Ishikawa (cell line): ENCODE measurements around the gene ENOX2.

Experiments
- CEBPB ChIP-seq: IDR thresholded peaks from 2 replicates; pipeline ENCODE4 v1.6.1; 2012
- EP300 ChIP-seq: IDR thresholded peaks from 2 replicates; pipeline ENCODE4 v1.6.1; 2012; ENCODE audit warnings: borderline replicate concordance
- FOXM1 ChIP-seq: IDR thresholded peaks from 2 replicates; pipeline ENCODE4 v1.6.1; 2012; ENCODE audit warnings: low read depth, borderline replicate concordance
- MAX ChIP-seq: IDR thresholded peaks from 2 replicates; pipeline ENCODE4 v1.6.1; 2012
- NFIC ChIP-seq: IDR thresholded peaks from 2 replicates; pipeline ENCODE4 v1.6.1; 2012
- RAD21 ChIP-seq: IDR thresholded peaks from 2 replicates; pipeline ENCODE4 v1.6.1; 2012; ENCODE audit warnings: low read depth
- REST ChIP-seq: IDR thresholded peaks from 2 replicates; pipeline ENCODE4 v1.6.1; 2012; ENCODE audit warnings: low read depth, mild to moderate bottlenecking
- TAF1 ChIP-seq: IDR thresholded peaks from 2 replicates; pipeline ENCODE4 v1.6.1; 2012; ENCODE audit warnings: low read depth, mild to moderate bottlenecking
- YY1 ChIP-seq: IDR thresholded peaks from 2 replicates; pipeline ENCODE4 v1.6.1; 2012; ENCODE audit warnings: low read depth

- TF ChIP-seq RAD21 (no peak), EP300 (no peak), TAF1 (no peak), REST (no peak), YY1 (no peak), CEBPB (no peak), FOXM1 (no peak), NFIC (no peak), MAX (no peak)
Observed at GRCh38 chrX:130746077-130746476, 156.9 kb downstream of the ENOX2 start.
